ENCODE measurements around the gene YPEL2.
"Not testable (repeated sequence)": the region's sequence is repeated elsewhere in the genome, so short reads cannot be mapped to it uniquely, and the experiment has no call there.

- not testable (repeated sequence) for TF ChIP-seq CTCF, POLR2AphosphoS5, POLR2A (IDR thresholded peaks at IDR 0.05)
Observed at GRCh38 chr17:59311521-59311920, 19.9 kb upstream of the YPEL2 start.

Measured in prostate gland (tissue), 2 donors.